CD14-positive monocyte (primary cell): ENCODE results near the gene STING1. TPM values are rescaled to one million over a fixed set of nuclear protein-coding genes. Genes with fewer than 3 reads are reported as not detected.
"Not testable (repeated sequence)": the region's sequence is repeated elsewhere in the genome, so short reads cannot be mapped to it uniquely, and the experiment has no call there.

Experiments used
- DNase-seq, 3 donors: peaks; one replicate each; pipeline ENCODE4 v3.0.0-alpha.2; 2011 to 2022
- H2AFZ ChIP-seq: 2 replicates; pipeline ENCODE4 v1.6.0; 2012; ENCODE audit warnings: mild to moderate bottlenecking, low read depth, low read length, inconsistent platforms; ENCODE audit not compliant: insufficient read depth, poor library complexity, severe bottlenecking
- H3K27ac ChIP-seq, 2 donors: 1 replicate in 1 of 2; 2 replicates in 1 of 2; pipeline ENCODE4 v1.5.1; 2012 to 2013; ENCODE audit warnings: low read length in 2 of 2, control low read depth in 1 of 2, inconsistent platforms in 1 of 2, low read depth in 1 of 2, mild to moderate bottlenecking in 1 of 2
- H3K27me3 ChIP-seq, 2 donors: one replicate each; pipeline versions ENCODE4 v1.6.0 to v1.6.1; 2011 to 2013; ENCODE audit warnings: low read length in 2 of 2; ENCODE audit not compliant: control insufficient read depth in 2 of 2, insufficient read depth in 2 of 2
- H3K36me3 ChIP-seq, 2 donors: replicated peaks in 1 of 2; 1 replicate in 1 of 2; 2 replicates in 1 of 2; pipeline versions ENCODE4 v1.5.1 to v1.6.1; 2012 to 2013; ENCODE audit warnings: low read length in 2 of 2, control low read depth in 1 of 2, inconsistent platforms in 1 of 2, mild to moderate bottlenecking in 1 of 2; ENCODE audit not compliant: insufficient read depth in 2 of 2, control insufficient read depth in 1 of 2
- H3K4me1 ChIP-seq, 2 donors: 1 replicate in 1 of 2; 2 replicates in 1 of 2; pipeline versions ENCODE4 v1.5.1 to v1.6.1; 2012 to 2013; ENCODE audit warnings: low read length in 2 of 2, control low read depth in 1 of 2, inconsistent platforms in 1 of 2, mild to moderate bottlenecking in 1 of 2, moderate library complexity in 1 of 2; ENCODE audit not compliant: insufficient read depth in 2 of 2, control insufficient read depth in 1 of 2
- H3K4me2 ChIP-seq: replicated peaks from 2 replicates; pipeline ENCODE3; 2012; ENCODE audit warnings: low read length, moderate library complexity, mild to moderate bottlenecking; ENCODE audit not compliant: poor library complexity, severe bottlenecking; ENCODE audit errors: extremely low read depth
- H3K4me3 ChIP-seq, 3 experiments: fragments of 200-600 bp in 1 of 3; sonication (generic) in 1 of 3; replicated peaks in 1 of 3; 1 replicate in 2 of 3; 2 replicates in 1 of 3; pipeline ENCODE4 v1.5.1; 2011 to 2013; ENCODE audit warnings: low read length in 3 of 3, mild to moderate bottlenecking in 3 of 3, control low read depth in 2 of 3, low read depth in 2 of 3, inconsistent platforms in 1 of 3, moderate library complexity in 1 of 3
- H3K79me2 ChIP-seq: 2 replicates; pipeline ENCODE4 v1.6.0; 2012; ENCODE audit warnings: mild to moderate bottlenecking, control low read depth, inconsistent platforms, low read length, moderate library complexity; ENCODE audit not compliant: insufficient read depth
- H3K9ac ChIP-seq: 2 replicates; pipeline ENCODE4 v1.6.0; 2017; ENCODE audit warnings: low read length, mild to moderate bottlenecking; ENCODE audit not compliant: insufficient read depth, poor library complexity, severe bottlenecking
- H3K9me3 ChIP-seq, 2 donors: replicated peaks in 1 of 2; 1 replicate in 1 of 2; 2 replicates in 1 of 2; pipeline versions ENCODE4 v1.5.1 to v1.6.1; 2012 to 2013; ENCODE audit warnings: low read length in 2 of 2, control low read depth in 1 of 2; ENCODE audit not compliant: control insufficient read depth in 1 of 2, insufficient read depth in 1 of 2
- H4K20me1 ChIP-seq: 2 replicates; pipeline ENCODE4 v1.6.0; 2012; ENCODE audit warnings: mild to moderate bottlenecking, low read length, control low read depth, moderate library complexity; ENCODE audit not compliant: insufficient read depth
- H3K27ac Mint-ChIP-seq, 7 donors: one replicate each; pipeline ENCODE4 v1.8.0; 2020; ENCODE audit warnings: mild to moderate bottlenecking in 7 of 7, mixed read lengths in 7 of 7, moderate library complexity in 6 of 7, inconsistent platforms in 2 of 7
- H3K27me3 Mint-ChIP-seq, 3 donors: one replicate each; pipeline ENCODE4 v1.8.0; 2021 to 2022; ENCODE audit warnings: low read depth in 3 of 3, mild to moderate bottlenecking in 3 of 3, mixed read lengths in 3 of 3, moderate library complexity in 3 of 3, inconsistent platforms in 1 of 3
- H3K36me3 Mint-ChIP-seq, 2 donors: one replicate each; pipeline ENCODE4 v1.8.0; 2020; ENCODE audit warnings: mixed read lengths in 2 of 2, inconsistent platforms in 1 of 2, mild to moderate bottlenecking in 1 of 2
- H3K4me1 Mint-ChIP-seq: one replicate; pipeline ENCODE4 v1.8.0; 2020; ENCODE audit warnings: mild to moderate bottlenecking, mixed read lengths
- H3K4me3 Mint-ChIP-seq, 2 donors: one replicate each; pipeline ENCODE4 v1.8.0; 2020; ENCODE audit warnings: mild to moderate bottlenecking in 2 of 2, mixed read lengths in 2 of 2, moderate library complexity in 1 of 2
- H3K9me3 Mint-ChIP-seq, 7 donors: one replicate each; pipeline ENCODE4 v1.8.0; 2020 to 2022; ENCODE audit warnings: mixed read lengths in 7 of 7, mild to moderate bottlenecking in 6 of 7, moderate library complexity in 6 of 7, inconsistent platforms in 2 of 7
- CTCF ChIP-seq: fragments of 200-600 bp; IDR thresholded peaks from one replicate; pipeline ENCODE4 v1.8.0; 2022; ENCODE audit warnings: antibody characterized with exemption, mild to moderate bottlenecking
- WGBS: methylation state at CpG from one replicate; pipeline ENCODE4 v1.1.5; 2013; ENCODE audit warnings: missing lambda C conversion rate; ENCODE audit not compliant: insufficient coverage; 5-methylcytosine and 5-hydroxymethylcytosine counted together
- intact Hi-C, 2 donors: fragments of 100-400 bp; cut with micrococcal nuclease; formaldehyde crosslinking; loops; one replicate each; pipeline versions ENCODE4 v1.15.0 to v1.15.1; 2023
- polyA plus RNA-seq, 3 donors: library from polyadenylated mRNA; depleted of rRNA in 1 of 3; unstranded in 2 of 3; stranded (reverse) in 1 of 3; fragments of 300-500 nt in 2 of 3; fragments of >200 nt in 1 of 3; fragmentation: Illumina TruSeq in 2 of 3; gene quantifications; 1 replicate in 2 of 3; 2 replicates in 1 of 3; pipeline ENCODE4 v1.2.3, GENCODE V29; 2012 to 2021

The STING1 gene
- polyA plus RNA-seq, 3 donors: 83.7 to 225 (median 115) TPM

- Histone ChIP-seq H3K4me2 (no peak overlapping the region), H3K9me3 (no peaks in the 10 kb centered on the region), H4K20me1 (no peaks in the 10 kb centered on the region), H3K36me3 (no peaks in the 10 kb centered on the region), H3K9ac (no peak overlapping the region), H3K27ac (no peak overlapping the region), H2AFZ (no peak overlapping the region), H3K79me2 (no peaks in the 10 kb centered on the region), H3K4me1 (no peaks in the 10 kb centered on the region), H3K4me3 (no peak overlapping the region), H3K27me3 (no peaks in the 10 kb centered on the region)
- Mint-ChIP-seq H3K27me3 (peaks cover 1 to 5% (median 2%) of the 10 kb centered on the region in 3 donors), H3K36me3 (no peaks in the 10 kb centered on the region), H3K4me3 (no peak overlapping the region), H3K9me3 (no peaks in the 10 kb centered on the region), H3K4me1 (peaks cover 14% of the 10 kb centered on the region), H3K27ac (peak overlapping the region in 1 of 7 donors; percentile 66)
- DNase-seq: no peak
- whole genome bisulfite sequencing: 85% methylated on average over 5 of the region's 7 CpGs
- TF ChIP-seq CTCF: no peak
- intact Hi-C loops: no loop called here
Measured at GRCh38 chr5:139445325-139446170, 37.0 kb downstream of the STING1 start.

- Histone ChIP-seq H3K27me3 (no peaks in the 10 kb centered on the region), H3K4me1 (peaks cover 5 to 7% of the 10 kb centered on the region in 2 donors), H3K4me3 (no peak overlapping the region), H3K27ac (no peak overlapping the region), H2AFZ (no peak overlapping the region), H4K20me1 (no peaks in the 10 kb centered on the region), H3K36me3 (no peaks in the 10 kb centered on the region), H3K4me2 (no peak overlapping the region), H3K79me2 (no peaks in the 10 kb centered on the region), H3K9ac (no peak overlapping the region), H3K9me3 (no peaks in the 10 kb centered on the region)
- intact Hi-C loops: no loop called here
- H3K9me3 Mint-ChIP-seq: no peaks in the 10 kb centered on the region
- peak overlapping the region in 1 of 7 donors; percentile 14 for H3K27ac Mint-ChIP-seq
- H3K4me1 Mint-ChIP-seq: peaks cover 20% of the 10 kb centered on the region
- H3K27me3 Mint-ChIP-seq: peaks cover 1 to 2% (median 2%) of the 10 kb centered on the region in 3 donors
- H3K36me3 Mint-ChIP-seq: no peaks in the 10 kb centered on the region
- H3K4me3 Mint-ChIP-seq: no peak overlapping the region
- 44% methylated on average over 2 of the region's 4 CpGs for WGBS
- no peak for TF ChIP-seq CTCF
- DNase-seq: no peak
Measured at GRCh38 chr5:139443831-139444453, 38.6 kb downstream of the STING1 start.

- H2AFZ ChIP-seq, H3K79me2 ChIP-seq, H4K20me1 ChIP-seq, H3K9ac ChIP-seq, intact Hi-C loops, H3K9me3 ChIP-seq, H3K4me3 Mint-ChIP-seq, H3K27ac ChIP-seq, H3K9me3 Mint-ChIP-seq, H3K27ac Mint-ChIP-seq, H3K27me3 ChIP-seq, H3K36me3 ChIP-seq, H3K4me2 ChIP-seq, H3K36me3 Mint-ChIP-seq, H3K27me3 Mint-ChIP-seq, H3K4me3 ChIP-seq, DNase-seq: not testable (repeated sequence)
- H3K4me1 Mint-ChIP-seq: peaks cover 23% of the 10 kb centered on the region
- H3K4me1 ChIP-seq: peaks cover 9 to 13% of the 10 kb centered on the region in 2 donors
- WGBS: 95% methylated on average over 13 of the region's 17 CpGs
Measured at GRCh38 chr5:139440416-139440815, 42.1 kb downstream of the STING1 start.
